ENCODE measurements around the gene TTR. TPM values are rescaled to one million over a fixed set of nuclear protein-coding genes. Genes with fewer than 3 reads are reported as not detected.

Gene TTR
- total RNA-seq, 1 donor from 2014 or later, result not detected

- DNase-seq (ENCODE audit: low read depth), result no peak
- FAIRE-seq, result no peak
- no peak for TF ChIP-seq CTCF (IDR thresholded peaks at IDR 0.05; ENCODE audit: insufficient read depth, low read length, severe bottlenecking)
- no peaks in the 10 kb centered on the region for H3K36me3 ChIP-seq (ENCODE audit: control insufficient read depth, insufficient read depth, low read length)
- H3K4me3 ChIP-seq (ENCODE audit: low read depth, low read length), result no peak overlapping the region
- no peaks in the 10 kb centered on the region for H3K27me3 ChIP-seq (ENCODE audit: control insufficient read depth, insufficient read depth, low read length)
Measured at GRCh38 chr18:31647127-31647753, 55.6 kb downstream of the TTR start.

Other genes starting within 250 kb of the TTR start
- gene DSG4, start 215.1 kb upstream of the TTR start, total RNA-seq, result under 0.01 TPM in 1 of 2 replicates, not detected in the other
- 271 and 688 TPM in 2 replicates for gene DSG3, start 144.1 kb upstream of the TTR start, total RNA-seq
- 91.5 and 110 TPM in 2 replicates for gene DSG2, start 93.7 kb upstream of the TTR start, total RNA-seq
- gene B4GALT6, start 92.7 kb downstream of the TTR start, total RNA-seq, result 1.8 and 2.4 TPM in 2 replicates
- gene SLC25A52, start 169.0 kb downstream of the TTR start, total RNA-seq, result under 0.01 and 0.26 TPM in 2 replicates